HEK293 (cell line): ENCODE results near the gene APOC3.

Source experiments
- CTCF ChIP-seq: fragments of 450-650 bp; formaldehyde crosslinking; IDR thresholded peaks from 2 replicates; pipeline ENCODE4 v1.5.1; 2016; ENCODE audit warnings: missing biosample characterization, missing genetic modification characterization
- FEZF1 ChIP-seq: fragments of 450-650 bp; formaldehyde crosslinking; IDR thresholded peaks from 2 replicates; pipeline ENCODE4 v1.5.1; 2016; ENCODE audit warnings: missing biosample characterization, missing genetic modification characterization
- HOXA7 ChIP-seq: sonication (generic); formaldehyde crosslinking; IDR thresholded peaks from 2 replicates; pipeline ENCODE4 v1.8.1; 2022; ENCODE audit warnings: missing genetic modification reagents, borderline replicate concordance
- KLF10 ChIP-seq: fragments of 450-650 bp; IDR thresholded peaks from 2 replicates; pipeline ENCODE4 v1.5.1; 2018; ENCODE audit warnings: missing biosample characterization, mild to moderate bottlenecking, missing genetic modification characterization
- MYNN ChIP-seq: fragments of 450-650 bp; formaldehyde crosslinking; IDR thresholded peaks from 2 replicates; pipeline ENCODE4 v1.5.1; 2016; ENCODE audit warnings: missing biosample characterization, missing genetic modification characterization, borderline replicate concordance
- PRDM1 ChIP-seq: fragments of 450-650 bp; formaldehyde crosslinking; IDR thresholded peaks from 2 replicates; pipeline ENCODE4; 2016; ENCODE audit warnings: missing biosample characterization, missing genetic modification characterization
- TRIM28 ChIP-seq: IDR thresholded peaks from 2 replicates; pipeline ENCODE4 v1.6.1; 2011; ENCODE audit warnings: low read length, control low read depth, borderline replicate concordance
- ZBTB1 ChIP-seq: fragments of 450-650 bp; formaldehyde crosslinking; IDR thresholded peaks from 2 replicates; pipeline ENCODE4 v1.5.1; 2016; ENCODE audit warnings: missing biosample characterization, missing genetic modification characterization
- ZFP37 ChIP-seq: fragments of 450-650 bp; formaldehyde crosslinking; IDR thresholded peaks from 2 replicates; pipeline ENCODE4 v1.5.1; 2016; ENCODE audit warnings: missing biosample characterization, missing genetic modification characterization
- ZNF560 ChIP-seq: fragments of 450-650 bp; formaldehyde crosslinking; IDR thresholded peaks from 2 replicates; pipeline ENCODE4 v1.5.1; 2017; ENCODE audit warnings: missing biosample characterization, missing genetic modification characterization, borderline replicate concordance
- ZNF777 ChIP-seq: fragments of 450-650 bp; formaldehyde crosslinking; IDR thresholded peaks from 2 replicates; pipeline ENCODE4 v1.5.1; 2017; ENCODE audit warnings: missing biosample characterization, missing genetic modification characterization, borderline replicate concordance

GRCh38 chr11:116844722-116845121 is 15.0 kb downstream of the APOC3 start:
- TF ChIP-seq CTCF (tag by site-specific recombination) (no peak), ZNF560 (tag by site-specific recombination) (no peak), ZFP37 (no peak), HOXA7 (no peak), MYNN (no peak), PRDM1 (tag by site-specific recombination) (no peak), ZBTB1 (tag by site-specific recombination) (no peak), KLF10 (tag by site-specific recombination) (no peak), TRIM28 (no peak), ZNF777 (tag by site-specific recombination) (no peak), FEZF1 (tag by site-specific recombination) (no peak)
